Amygdala (tissue), 56 donors: ENCODE measurements around the gene SERPINI2.
"Not testable (repeated sequence)": the region's sequence is repeated elsewhere in the genome, so short reads cannot be mapped to it uniquely, and the experiment has no call there.

Experiments used
- DNase-seq, 56 donors: peaks; one replicate each; lab custom pipeline; 2025; lab: John Stamatoyannopoulos, UW

The SERPINI2 gene

GRCh38 chr3:167450675-167451074, 23.2 kb downstream of the SERPINI2 start:
- DNase-seq: no peak

- no peak for DNase-seq
Measured at GRCh38 chr3:167450195-167450594, 23.6 kb downstream of the SERPINI2 start.

- DNase-seq: no peak
Measured at GRCh38 chr3:167445491-167445890, 28.4 kb downstream of the SERPINI2 start.

DNA sequence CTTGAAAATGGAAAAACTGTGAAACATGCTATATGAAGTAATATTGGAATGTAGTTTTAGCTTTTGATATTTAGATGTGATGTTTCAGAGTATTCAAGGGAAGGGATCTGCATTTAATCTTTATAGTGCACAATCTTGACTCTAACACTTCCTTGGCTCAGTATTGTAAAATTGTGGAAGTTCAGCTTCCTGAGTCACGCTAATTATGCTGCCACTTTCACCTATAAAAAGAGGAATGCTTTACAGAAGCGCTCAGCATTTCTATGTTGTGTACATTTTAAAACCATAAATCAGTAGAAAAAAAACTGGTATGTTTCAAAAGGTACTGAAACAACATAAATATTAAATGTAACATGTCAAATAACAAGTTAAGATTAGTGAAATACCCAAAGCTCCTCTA, 32.6 kb downstream of the SERPINI2 start:
- DNase-seq: no peak

GRCh38 chr3:167437428-167438139, 36.3 kb downstream of the SERPINI2 start:
- DNase-seq: no peak

GRCh38 chr3:167426962-167427361, 46.9 kb downstream of the SERPINI2 start:
- DNase-seq: not testable (repeated sequence)

- DNase-seq: not testable (repeated sequence)
Measured at GRCh38 chr3:167422396-167422795, 51.4 kb downstream of the SERPINI2 start.

- DNase-seq: no peak
Measured at GRCh38 chr3:167409611-167410010, 64.2 kb downstream of the SERPINI2 start.

- peak in 50 of 56 donors; percentile 1 to 82 (median 34) for DNase-seq
Measured at GRCh38 chr3:167406876-167407492, 66.9 kb downstream of the SERPINI2 start.

DNA sequence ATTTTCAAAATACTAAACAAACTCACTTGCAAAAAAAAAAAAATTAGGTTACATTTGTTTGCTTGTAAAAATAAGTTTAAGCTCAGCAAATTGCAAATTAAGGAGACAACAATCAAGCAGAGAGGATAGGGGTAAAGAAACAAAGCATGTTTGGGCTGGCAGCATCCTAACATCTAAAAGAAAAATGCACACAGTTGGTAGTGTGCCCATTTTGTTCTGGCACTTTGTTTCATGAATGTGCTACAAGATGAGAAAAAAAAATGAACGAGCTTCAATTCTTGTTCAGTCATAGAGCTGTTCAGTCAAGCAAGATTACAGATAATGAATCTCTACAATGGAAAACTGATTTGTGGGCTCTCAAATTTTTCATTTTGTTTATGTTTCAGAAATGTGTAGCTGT, 76.0 kb downstream of the SERPINI2 start:
- no peak for DNase-seq

DNA sequence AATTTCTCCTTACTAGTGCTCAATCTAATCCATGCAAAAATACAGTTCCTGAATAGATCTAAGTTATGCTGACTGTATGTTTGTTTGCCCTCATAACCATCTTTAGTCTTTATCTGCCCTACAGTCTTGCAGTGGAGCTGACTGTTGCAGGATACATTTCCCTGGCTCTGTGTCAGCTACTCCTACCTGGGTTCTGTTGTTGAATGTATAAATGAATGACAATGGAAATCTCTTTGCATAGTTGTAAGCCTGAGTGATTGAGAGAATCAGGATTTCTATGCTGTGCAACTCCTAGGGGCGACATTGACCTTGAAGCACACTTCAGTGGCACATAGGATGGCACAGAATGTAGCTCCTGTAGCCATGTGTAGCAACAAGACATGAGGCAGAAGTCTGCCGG, 77.8 kb downstream of the SERPINI2 start:
- no peak for DNase-seq

GRCh38 chr3:167394003-167394402, 79.8 kb downstream of the SERPINI2 start:
- DNase-seq: no peak
